Fibroblast of mammary gland (primary cell): ENCODE results near the gene ADH5.
"Not testable (repeated sequence)": the region's sequence is repeated elsewhere in the genome, so short reads cannot be mapped to it uniquely, and the experiment has no call there.

ENCODE experiments used
- DNase-seq: peaks from one replicate; pipeline ENCODE4 v3.0.0-alpha.2; 2010; ENCODE audit warnings: low read depth
- H3K4me3 ChIP-seq: 2 replicates; pipeline ENCODE4 v1.5.1; 2011; ENCODE audit warnings: low read depth, mild to moderate bottlenecking, low read length, moderate library complexity; ENCODE audit not compliant: control insufficient read depth
- TF ChIP-seq, protein P1 (sequence below): conservative IDR thresholded peaks from 2 replicates; pipeline ENCODE4 v1.5.1; 2011; ENCODE audit warnings: low read depth, low read length, inconsistent platforms; ENCODE audit not compliant: control insufficient read depth, insufficient read depth

ADH5 gene

GRCh38 chr4:99082192-99082591 lies 6.4 kb downstream of the ADH5 start:
- TF ChIP-seq, protein P1, sequence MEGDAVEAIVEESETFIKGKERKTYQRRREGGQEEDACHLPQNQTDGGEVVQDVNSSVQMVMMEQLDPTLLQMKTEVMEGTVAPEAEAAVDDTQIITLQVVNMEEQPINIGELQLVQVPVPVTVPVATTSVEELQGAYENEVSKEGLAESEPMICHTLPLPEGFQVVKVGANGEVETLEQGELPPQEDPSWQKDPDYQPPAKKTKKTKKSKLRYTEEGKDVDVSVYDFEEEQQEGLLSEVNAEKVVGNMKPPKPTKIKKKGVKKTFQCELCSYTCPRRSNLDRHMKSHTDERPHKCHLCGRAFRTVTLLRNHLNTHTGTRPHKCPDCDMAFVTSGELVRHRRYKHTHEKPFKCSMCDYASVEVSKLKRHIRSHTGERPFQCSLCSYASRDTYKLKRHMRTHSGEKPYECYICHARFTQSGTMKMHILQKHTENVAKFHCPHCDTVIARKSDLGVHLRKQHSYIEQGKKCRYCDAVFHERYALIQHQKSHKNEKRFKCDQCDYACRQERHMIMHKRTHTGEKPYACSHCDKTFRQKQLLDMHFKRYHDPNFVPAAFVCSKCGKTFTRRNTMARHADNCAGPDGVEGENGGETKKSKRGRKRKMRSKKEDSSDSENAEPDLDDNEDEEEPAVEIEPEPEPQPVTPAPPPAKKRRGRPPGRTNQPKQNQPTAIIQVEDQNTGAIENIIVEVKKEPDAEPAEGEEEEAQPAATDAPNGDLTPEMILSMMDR, result no peak
- no peak for DNase-seq
- no peak overlapping the region for H3K4me3 ChIP-seq

- DNase-seq, result not testable (repeated sequence)
These were observed 7.7 kb downstream of the ADH5 start for GRCh38 chr4:99080869-99081268.

DNA sequence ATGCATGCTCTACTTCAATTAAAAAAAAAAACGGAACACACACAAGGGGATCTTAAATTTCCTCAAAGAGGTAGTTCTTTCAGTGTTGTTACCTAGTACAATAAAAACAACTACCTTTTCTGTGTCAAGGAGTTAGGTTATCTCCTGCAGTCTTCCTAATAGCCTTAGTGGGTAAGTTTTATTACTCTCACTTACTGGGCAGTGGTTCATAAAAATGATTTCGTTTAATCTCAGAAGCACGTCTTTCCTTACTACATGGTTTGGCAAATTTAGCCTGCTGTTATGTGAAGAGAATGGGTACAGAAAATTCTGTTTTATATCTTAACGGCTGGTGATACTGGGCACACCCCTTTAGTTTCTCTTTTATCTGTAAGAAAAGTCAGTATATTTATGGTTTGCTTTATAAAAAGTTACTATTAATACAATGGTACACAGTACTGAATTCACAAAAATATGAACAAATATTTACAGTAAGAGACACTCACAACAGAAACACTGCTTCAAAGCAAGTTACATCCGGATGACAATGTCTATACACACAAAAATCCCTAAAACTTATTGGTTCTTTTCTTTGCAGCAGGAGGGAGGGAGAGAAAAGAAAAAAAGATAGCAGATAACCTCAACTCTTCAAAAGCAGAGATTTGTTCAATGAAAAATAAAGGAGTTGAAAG lies 8.8 kb downstream of the ADH5 start:
- DNase-seq, result no peak
- TF ChIP-seq, protein P1, result no peak
- H3K4me3 ChIP-seq, result no peak overlapping the region

More at GRCh38 chr4:99080869-99081268, 7.7 kb downstream of the ADH5 start:
- H3K4me3 ChIP-seq, result not testable (repeated sequence)

DNA sequence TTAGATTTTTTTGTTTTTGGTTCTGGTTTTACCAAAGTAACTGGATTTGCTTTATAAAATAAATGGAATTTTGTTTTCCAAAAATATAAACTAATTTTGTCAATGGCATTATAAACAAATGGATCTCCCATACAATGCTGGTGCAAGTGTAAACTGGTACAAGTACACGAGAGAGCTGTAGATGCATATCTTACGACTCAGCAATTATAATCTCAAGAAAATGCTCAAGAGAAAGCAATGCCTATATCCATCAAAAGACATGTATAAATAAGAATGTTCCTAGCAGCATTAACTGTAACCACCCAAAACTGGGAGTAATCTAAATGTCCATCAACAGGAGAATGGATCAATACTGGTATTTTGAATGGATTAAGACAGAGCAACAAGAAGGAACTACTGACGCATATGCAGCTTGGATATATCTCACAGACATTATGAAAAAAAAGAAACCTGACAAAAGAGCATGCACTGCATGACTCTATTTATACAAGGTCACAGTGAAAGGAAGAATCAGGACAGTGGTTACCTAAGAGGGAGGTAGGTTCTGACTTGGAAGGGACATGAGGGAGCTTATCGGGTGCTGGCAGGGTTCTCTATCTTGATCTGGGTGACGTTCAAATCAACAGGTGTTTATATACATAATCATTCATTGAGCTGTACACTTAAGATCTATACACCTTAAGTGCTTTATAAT lies 9.5 kb downstream of the ADH5 start:
- H3K4me3 ChIP-seq, result no peak overlapping the region
- TF ChIP-seq, protein P1, result no peak
- DNase-seq, result no peak

GRCh38 chr4:99078336-99078735 lies 10.3 kb downstream of the ADH5 start:
- TF ChIP-seq, protein P1, result no peak
- H3K4me3 ChIP-seq, result no peak overlapping the region
- DNase-seq, result no peak

- TF ChIP-seq, protein P1, result no peak
- no peak overlapping the region for H3K4me3 ChIP-seq
- no peak for DNase-seq
These were observed 11.4 kb downstream of the ADH5 start for GRCh38 chr4:99077177-99077576.

GRCh38 chr4:99076292-99076976 lies 12.2 kb downstream of the ADH5 start:
- TF ChIP-seq, protein P1, result no peak
- H3K4me3 ChIP-seq, result no peak overlapping the region
- no peak for DNase-seq
